Measurements from ENCODE around the gene TNFRSF4. TPM values are rescaled to one million over a fixed set of nuclear protein-coding genes. Genes with fewer than 3 reads are reported as not detected.

TNFRSF4 gene
- total and polyA plus RNA-seq, 9 of the 15 experiments (the other 6 are each of a cell fraction or from before 2014, with no cell fraction given) = 0.07 to 0.44 (median 0.19) TPM; not detected in 5

DNA sequence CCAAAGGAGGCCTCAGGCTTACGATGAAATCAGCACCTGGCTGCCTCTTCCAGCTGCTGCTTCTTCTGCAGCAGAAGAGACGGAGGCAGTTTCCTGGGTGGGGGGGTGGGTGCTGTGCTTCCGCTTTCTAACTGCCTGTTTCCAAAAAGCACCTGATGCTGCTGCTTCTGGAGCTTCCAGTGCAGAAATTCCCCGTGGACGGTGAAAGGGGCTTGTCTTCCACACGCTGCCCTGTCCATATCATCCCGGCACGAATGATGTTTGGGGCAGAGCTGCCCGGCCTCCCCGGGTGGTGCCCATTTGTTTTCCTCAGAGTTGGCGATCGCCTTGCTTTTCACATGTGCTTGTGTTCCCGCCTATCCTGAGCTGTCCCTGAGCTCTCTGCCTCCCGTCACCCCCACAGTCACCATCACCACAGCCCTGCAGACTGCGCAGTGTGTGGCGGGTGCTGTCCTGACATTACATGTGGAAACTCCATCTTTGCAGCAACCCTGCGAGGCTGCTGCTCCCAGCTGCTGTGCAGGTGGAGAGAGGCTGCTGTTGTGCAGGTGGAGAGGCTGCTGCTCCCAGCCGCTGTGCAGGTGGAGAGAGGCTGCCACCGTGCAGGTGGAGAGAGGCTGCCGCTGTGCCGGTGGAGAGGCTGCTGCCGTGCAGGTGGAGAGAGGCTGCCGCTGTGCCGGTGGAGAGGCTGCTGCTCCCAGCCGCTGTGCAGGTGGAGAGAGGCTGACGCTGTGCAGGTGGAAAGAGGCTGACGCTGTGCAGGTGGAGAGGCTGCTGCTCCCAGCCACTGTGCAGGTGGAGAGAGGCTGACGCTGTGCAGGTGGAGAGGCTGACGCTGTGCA is 38.5 kb downstream of the TNFRSF4 start (continued):
- TF ChIP-seq GATAD2B (IDR thresholded peaks at IDR 0.05; ENCODE audit: borderline replicate concordance) (no peak), ZNF23 (CRISPR knock-in tag; IDR thresholded peaks at IDR 0.05) (no peak), ZNF282 (CRISPR knock-in tag; IDR thresholded peaks at IDR 0.05) (no peak), FUS (optimal IDR thresholded peaks at IDR 0.05; ENCODE audit: low read depth, low read length) (no peak), NR3C1 (CRISPR knock-in tag; IDR thresholded peaks at IDR 0.05) (no peak), PCBP1 (IDR thresholded peaks at IDR 0.05; ENCODE audit: low read depth, low read length, poor library complexity, severe bottlenecking) (no peak), ZZZ3 (IDR thresholded peaks at IDR 0.05) (no peak), SRSF7 (optimal IDR thresholded peaks at IDR 0.05; ENCODE audit: low read depth, low read length) (no peak), ZBTB33 (CRISPR knock-in tag; IDR thresholded peaks at IDR 0.05) (peak; percentile 57; the same call in 1 of the 2 replicates), MEF2D (tag; conservative IDR thresholded peaks at IDR 0.05; ENCODE audit: low read depth) (no peak), RFX1 (IDR thresholded peaks at IDR 0.05) (no peak), PYGO2 (tag; IDR thresholded peaks at IDR 0.05) (no peak), NCOR1 (IDR thresholded peaks at IDR 0.05) (no peak)
- TF ChIP-seq, protein P1, sequence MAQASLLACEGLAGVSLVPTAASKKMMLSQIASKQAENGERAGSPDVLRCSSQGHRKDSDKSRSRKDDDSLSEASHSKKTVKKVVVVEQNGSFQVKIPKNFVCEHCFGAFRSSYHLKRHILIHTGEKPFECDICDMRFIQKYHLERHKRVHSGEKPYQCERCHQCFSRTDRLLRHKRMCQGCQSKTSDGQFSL (CRISPR knock-in tag; IDR thresholded peaks at IDR 0.05) = peak; percentile 61; the same call in 1 of the 2 replicates
- TF ChIP-seq, protein P1 (tag; IDR thresholded peaks at IDR 0.05) = no peak; a peak in 1 of 4 replicates
- TF ChIP-seq, protein P2, sequence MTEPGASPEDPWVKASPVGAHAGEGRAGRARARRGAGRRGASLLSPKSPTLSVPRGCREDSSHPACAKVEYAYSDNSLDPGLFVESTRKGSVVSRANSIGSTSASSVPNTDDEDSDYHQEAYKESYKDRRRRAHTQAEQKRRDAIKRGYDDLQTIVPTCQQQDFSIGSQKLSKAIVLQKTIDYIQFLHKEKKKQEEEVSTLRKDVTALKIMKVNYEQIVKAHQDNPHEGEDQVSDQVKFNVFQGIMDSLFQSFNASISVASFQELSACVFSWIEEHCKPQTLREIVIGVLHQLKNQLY (CRISPR knock-in tag; conservative IDR thresholded peaks at IDR 0.05) = no peak
- TF ChIP-seq, protein P3, sequence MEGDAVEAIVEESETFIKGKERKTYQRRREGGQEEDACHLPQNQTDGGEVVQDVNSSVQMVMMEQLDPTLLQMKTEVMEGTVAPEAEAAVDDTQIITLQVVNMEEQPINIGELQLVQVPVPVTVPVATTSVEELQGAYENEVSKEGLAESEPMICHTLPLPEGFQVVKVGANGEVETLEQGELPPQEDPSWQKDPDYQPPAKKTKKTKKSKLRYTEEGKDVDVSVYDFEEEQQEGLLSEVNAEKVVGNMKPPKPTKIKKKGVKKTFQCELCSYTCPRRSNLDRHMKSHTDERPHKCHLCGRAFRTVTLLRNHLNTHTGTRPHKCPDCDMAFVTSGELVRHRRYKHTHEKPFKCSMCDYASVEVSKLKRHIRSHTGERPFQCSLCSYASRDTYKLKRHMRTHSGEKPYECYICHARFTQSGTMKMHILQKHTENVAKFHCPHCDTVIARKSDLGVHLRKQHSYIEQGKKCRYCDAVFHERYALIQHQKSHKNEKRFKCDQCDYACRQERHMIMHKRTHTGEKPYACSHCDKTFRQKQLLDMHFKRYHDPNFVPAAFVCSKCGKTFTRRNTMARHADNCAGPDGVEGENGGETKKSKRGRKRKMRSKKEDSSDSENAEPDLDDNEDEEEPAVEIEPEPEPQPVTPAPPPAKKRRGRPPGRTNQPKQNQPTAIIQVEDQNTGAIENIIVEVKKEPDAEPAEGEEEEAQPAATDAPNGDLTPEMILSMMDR (IDR thresholded peaks at IDR 0.05 in 2 of 3, conservative IDR thresholded peaks at IDR 0.05 in 1 of 3; ENCODE audit: insufficient read depth in 2 of 3, low read depth in 1 of 3, low read length in 3 of 3) = no peak
- TF ChIP-seq, protein P4, sequence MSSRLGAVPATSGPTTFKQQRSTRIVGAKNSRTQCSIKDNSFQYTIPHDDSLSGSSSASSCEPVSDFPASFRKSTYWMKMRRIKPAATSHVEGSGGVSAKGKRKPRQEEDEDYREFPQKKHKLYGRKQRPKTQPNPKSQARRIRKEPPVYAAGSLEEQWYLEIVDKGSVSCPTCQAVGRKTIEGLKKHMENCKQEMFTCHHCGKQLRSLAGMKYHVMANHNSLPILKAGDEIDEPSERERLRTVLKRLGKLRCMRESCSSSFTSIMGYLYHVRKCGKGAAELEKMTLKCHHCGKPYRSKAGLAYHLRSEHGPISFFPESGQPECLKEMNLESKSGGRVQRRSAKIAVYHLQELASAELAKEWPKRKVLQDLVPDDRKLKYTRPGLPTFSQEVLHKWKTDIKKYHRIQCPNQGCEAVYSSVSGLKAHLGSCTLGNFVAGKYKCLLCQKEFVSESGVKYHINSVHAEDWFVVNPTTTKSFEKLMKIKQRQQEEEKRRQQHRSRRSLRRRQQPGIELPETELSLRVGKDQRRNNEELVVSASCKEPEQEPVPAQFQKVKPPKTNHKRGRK (tag; IDR thresholded peaks at IDR 0.05) = no peak

All from K562 (cell line).